K562 (cell line): Measurements from ENCODE around the gene OSCP1. TPM values are rescaled to one million over a fixed set of nuclear protein-coding genes. Genes with fewer than 3 reads are reported as not detected.

ENCODE experiments used
- BACH1 ChIP-seq: fragments of 200-800 bp; sonication (Bioruptor generic); IDR thresholded peaks from 2 replicates; pipeline ENCODE4 v1.6.1; 2016; ENCODE audit warnings: missing genetic modification characterization, missing compliant biosample characterization
- CHCHD3 ChIP-seq: fragments of 250-450 bp; sonication (Bioruptor Pico); IDR thresholded peaks from 2 replicates; pipeline ENCODE4 v2.1.2; 2022; ENCODE audit warnings: mild to moderate bottlenecking
- COPS2 ChIP-seq: fragments of 450-650 bp; conservative IDR thresholded peaks from 2 replicates; pipeline ENCODE4 v1.6.1; 2016; ENCODE audit warnings: mild to moderate bottlenecking, moderate library complexity
- DNMT1 ChIP-seq: fragments of 450-650 bp; IDR thresholded peaks from 2 replicates; pipeline ENCODE4 v1.6.1; 2016; ENCODE audit warnings: antibody characterized with exemption, mild to moderate bottlenecking
- ETV1 ChIP-seq: fragments of 450-650 bp; conservative IDR thresholded peaks from 2 replicates; pipeline ENCODE4 v1.6.1; 2016; ENCODE audit warnings: missing genetic modification characterization, control low read depth, low read depth, missing compliant biosample characterization
- EWSR1 ChIP-seq: fragments of 450-650 bp; IDR thresholded peaks from 2 replicates; pipeline ENCODE4 v1.6.1; 2018; ENCODE audit warnings: borderline replicate concordance, mild to moderate bottlenecking, low read depth, moderate library complexity; ENCODE audit not compliant: partially characterized antibody
- FOXA3 ChIP-seq, 2 experiments: fragments of 450-650 bp in 1 of 2; sonication (generic) in 1 of 2; formaldehyde crosslinking; IDR thresholded peaks in 1 of 2; conservative IDR thresholded peaks in 1 of 2; 2 replicates each; pipeline versions ENCODE4 v1.4.0 to v1.8.0; 2020 to 2022; ENCODE audit warnings: mild to moderate bottlenecking in 2 of 2, missing genetic modification reagents in 1 of 2
- GTF2B ChIP-seq: IDR thresholded peaks from 2 replicates; pipeline ENCODE4 v1.6.1; 2011; ENCODE audit not compliant: insufficient read length; ENCODE audit errors: extremely low read depth
- HNRNPLL ChIP-seq: fragments of 200-400 bp; formaldehyde crosslinking; IDR thresholded peaks from 2 replicates; pipeline ENCODE4 v1.6.1; 2017; ENCODE audit warnings: low read length, low read depth, mild to moderate bottlenecking; ENCODE audit not compliant: poor library complexity, severe bottlenecking
- KLF10 ChIP-seq: fragments of 250-450 bp; sonication (Bioruptor Pico); IDR thresholded peaks from 2 replicates; pipeline ENCODE4 v1.6.1; 2021; ENCODE audit warnings: matching md5 sums
- MEIS2 ChIP-seq: fragments of 450-650 bp; IDR thresholded peaks from 2 replicates; pipeline ENCODE4 v1.6.1; 2014; ENCODE audit warnings: mild to moderate bottlenecking; ENCODE audit not compliant: partially characterized antibody
- NFATC3 ChIP-seq: fragments of 450-650 bp; IDR thresholded peaks from 2 replicates; pipeline ENCODE4 v1.6.1; 2017; ENCODE audit warnings: mild to moderate bottlenecking
- NFYB ChIP-seq: IDR thresholded peaks from 2 replicates; pipeline ENCODE4 v1.6.1; 2011; ENCODE audit warnings: mild to moderate bottlenecking, moderate library complexity; ENCODE audit not compliant: insufficient read length; ENCODE audit errors: extremely low read depth
- SIN3B ChIP-seq: fragments of 450-650 bp; IDR thresholded peaks from 2 replicates; pipeline ENCODE4 v1.6.1; 2017; ENCODE audit warnings: low read depth, mild to moderate bottlenecking, moderate library complexity
- SRSF3 ChIP-seq: fragments of 200-400 bp; formaldehyde crosslinking; IDR thresholded peaks from 2 replicates; pipeline ENCODE4 v1.6.1; 2016; ENCODE audit warnings: mild to moderate bottlenecking, low read length, moderate library complexity; ENCODE audit not compliant: insufficient read depth
- THRB ChIP-seq: fragments of 450-650 bp; formaldehyde crosslinking; conservative IDR thresholded peaks from 2 replicates; pipeline ENCODE4 v1.4.0; 2022; ENCODE audit warnings: mild to moderate bottlenecking, missing genetic modification characterization
- TSHZ1 ChIP-seq: fragments of 250-450 bp; sonication (Bioruptor Pico); IDR thresholded peaks from 2 replicates; pipeline ENCODE4 v1.4.0; 2020; ENCODE audit warnings: mild to moderate bottlenecking, moderate library complexity
- XRCC3 ChIP-seq: fragments of 450-650 bp; IDR thresholded peaks from 2 replicates; pipeline ENCODE4 v1.6.1; 2017; ENCODE audit warnings: mild to moderate bottlenecking, moderate library complexity
- ZNF121 ChIP-seq: sonication (generic); formaldehyde crosslinking; conservative IDR thresholded peaks from 2 replicates; pipeline ENCODE4 v1.8.0; 2022; ENCODE audit warnings: missing genetic modification reagents
- ZNF282 ChIP-seq: sonication (generic); formaldehyde crosslinking; IDR thresholded peaks from 2 replicates; pipeline ENCODE4 v1.8.1; 2023; ENCODE audit warnings: missing genetic modification reagents
- ZNF512 ChIP-seq: IDR thresholded peaks from 2 replicates; pipeline ENCODE4 v1.6.1; 2016; ENCODE audit warnings: missing genetic modification characterization, missing compliant biosample characterization
- polyA plus RNA-seq, 8 experiments: library from polyadenylated mRNA; depleted of rRNA in 4 of 8; stranded (reverse) in 5 of 8; unstranded in 3 of 8; fragments of >200 nt; fragmentation: Nextera tagmentation in 2 of 8; fragmentation: Illumina TruSeq in 1 of 8; extraction: Ambion mirVana in 2 of 8; extraction: Trizol in 1 of 8; gene quantifications; 2 replicates each; pipeline versions ENCODE4 v1.2.1 to v1.2.3, GENCODE V29; 2011 to 2014; ENCODE audit warnings: inconsistent platforms in 1 of 8, missing spikeins in 1 of 8
- total RNA-seq, 7 experiments: library from RNA; depleted of rRNA in 6 of 7; stranded (reverse); fragments of >200 nt in 6 of 7; fragmentation: Illumina TruSeq in 2 of 7; extraction: Trizol in 2 of 7; gene quantifications; 2 replicates each; pipeline versions ENCODE4 v1.2.1 to v1.2.3, GENCODE V29; 2011 to 2021; ENCODE audit warnings: low replicate concordance in 1 of 7

OSCP1 gene
- total and polyA plus RNA-seq, 9 of the 15 experiments (the other 6 are each of a cell fraction or from before 2014, with no cell fraction given) = 0.15 to 0.40 (median 0.33) TPM; not detected in 5

- no peak for TF ChIP-seq ZNF512
- TF ChIP-seq HNRNPLL = no peak
- 0 out of 2 replicates have a peak, but pooled peaks have one; percentile 57 for TF ChIP-seq KLF10 (CRISPR knock-in tag)
- no peak for TF ChIP-seq COPS2
- TF ChIP-seq ZNF282 (CRISPR knock-in tag) = no peak
- TF ChIP-seq FOXA3 (CRISPR knock-in tag; conservative IDR thresholded peaks at IDR 0.05 in 1 of 2, IDR thresholded peaks at IDR 0.05 in 1 of 2) = no peak
- peak; percentile 91 for TF ChIP-seq ZNF121
- TF ChIP-seq NFATC3 = no peak
- no peak for TF ChIP-seq MEIS2
- TF ChIP-seq NFYB = no peak
- TF ChIP-seq SIN3B = no peak
- TF ChIP-seq ETV1 (tag) = peak; percentile 71
- TF ChIP-seq TSHZ1 (CRISPR knock-in tag) = peak; percentile 87
- TF ChIP-seq DNMT1 = no peak
- TF ChIP-seq XRCC3 = no peak
- TF ChIP-seq CHCHD3 (CRISPR knock-in tag) = no peak
- TF ChIP-seq BACH1 = peak; percentile 85
- TF ChIP-seq THRB (CRISPR knock-in tag) = 0 out of 2 replicates have a peak, but pooled peaks have one; percentile 42
- TF ChIP-seq EWSR1 = no peak
- TF ChIP-seq GTF2B = no peak
- no peak for TF ChIP-seq SRSF3
Measured at GRCh38 chr1:36398370-36398977, 51.8 kb downstream of the OSCP1 start (continued).
